ENCODE results near the gene MATN3.
A peak's percentile ranks its signal among the peaks of the same experiment; 100 is the strongest.

Gene MATN3

DNA sequence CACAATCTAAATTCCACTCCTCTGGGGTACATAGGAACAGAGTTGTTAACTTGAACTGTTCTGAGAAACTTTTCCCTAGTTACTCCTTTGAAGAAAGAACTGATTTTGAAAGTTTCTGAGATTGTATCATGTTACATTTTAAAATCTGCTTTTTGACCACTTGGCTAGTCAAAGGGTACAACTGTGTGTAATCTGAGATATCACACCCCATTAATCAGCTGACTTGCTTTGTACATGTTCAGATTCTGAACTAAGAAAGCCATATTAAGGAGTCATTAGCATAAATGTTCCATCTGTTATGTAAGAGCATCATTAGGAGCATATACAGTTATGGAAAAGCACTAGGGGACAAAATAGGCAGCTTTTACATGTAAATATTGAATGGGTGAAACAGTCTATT, 18.7 kb downstream of the MATN3 start:
- DNase-seq: no peak

DNA sequence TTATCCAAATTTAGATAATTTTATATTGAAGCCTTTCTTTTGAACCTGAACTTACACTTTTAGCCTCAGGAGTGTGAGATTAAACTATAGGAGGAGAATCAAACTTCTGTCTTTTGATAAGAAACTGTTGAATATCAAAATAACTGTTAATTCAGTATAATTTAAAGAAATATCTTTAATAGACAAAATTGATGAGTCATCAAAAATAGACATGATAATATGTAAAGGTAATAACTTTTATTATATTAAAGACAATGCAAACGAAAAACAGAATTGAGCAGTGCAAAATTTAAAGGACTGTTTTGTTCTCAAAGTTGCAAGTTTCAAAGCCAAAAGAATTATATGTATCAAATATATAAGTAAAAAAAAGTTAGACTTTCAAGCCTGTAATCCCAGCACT, 20.6 kb downstream of the MATN3 start:
- no peak for DNase-seq

- no peak for DNase-seq
Observed at GRCh38 chr2:19990416-19990728, 22.1 kb downstream of the MATN3 start.

GRCh38 chr2:19989667-19990415, 22.6 kb downstream of the MATN3 start, which contains the start of gene WDR35:
TSS of gene WDR35 (minus strand) at chr2:19990105. CDS start at chr2:19990015, 90 bp downstream.
- DNase-seq: peak; percentile 97

DNA sequence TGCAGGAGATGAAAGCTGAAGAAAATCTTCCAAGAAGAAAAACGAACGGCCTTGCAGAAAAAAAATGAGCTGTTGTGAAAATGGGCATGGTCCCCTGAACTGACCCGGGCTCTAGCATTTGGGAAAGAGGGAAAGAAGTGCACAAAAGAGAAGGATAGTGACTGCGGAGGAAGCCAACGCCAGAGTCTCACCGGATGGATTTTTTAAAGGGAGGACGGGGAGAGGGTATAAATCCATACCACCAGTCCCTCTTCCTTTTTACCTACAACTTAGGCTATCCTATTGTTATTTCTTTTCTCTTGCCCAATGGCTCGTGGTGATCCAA, 23.2 kb downstream of the MATN3 start:
- DNase-seq: no peak

DNA sequence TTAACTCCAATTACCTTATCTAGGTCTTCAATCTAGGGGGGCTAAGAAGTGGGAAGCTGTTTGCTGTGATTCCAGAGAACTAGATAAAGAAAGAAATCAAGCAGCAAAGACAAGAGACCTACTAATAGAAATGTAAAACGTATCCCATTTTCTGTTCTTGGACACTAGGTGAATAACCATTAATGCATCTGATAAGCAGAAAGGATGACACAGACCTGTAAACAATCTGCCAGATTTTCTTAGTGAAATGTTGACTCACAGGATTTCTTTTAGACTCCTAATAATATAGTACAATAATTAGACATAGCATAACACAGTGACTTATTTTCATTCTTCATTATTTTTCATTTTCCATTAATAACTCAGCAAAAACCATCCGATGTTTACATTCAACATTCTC, 23.9 kb downstream of the MATN3 start:
- no peak for DNase-seq

GRCh38 chr2:19987936-19988335, 24.5 kb downstream of the MATN3 start:
- no peak for DNase-seq

DNA sequence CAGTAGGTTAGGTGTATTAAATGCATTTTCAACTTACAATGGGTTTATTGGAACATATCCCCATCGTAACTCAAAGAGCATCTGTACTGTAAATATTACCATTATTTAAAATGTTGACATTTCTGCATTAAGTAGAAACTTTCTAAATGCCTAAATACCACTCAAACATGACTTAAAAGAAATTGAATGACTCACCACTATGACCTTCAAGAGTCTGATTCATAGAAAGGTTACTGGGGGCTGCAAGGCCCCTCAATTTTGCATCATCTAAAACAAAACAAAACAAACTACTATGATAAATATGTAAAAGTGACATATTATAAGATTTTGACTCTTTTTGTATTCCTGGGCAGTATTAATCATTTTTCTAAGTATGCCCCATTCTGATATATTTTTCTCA, 30.2 kb downstream of the MATN3 start:
- DNase-seq: no peak

- DNase-seq: no peak
Observed at GRCh38 chr2:19979932-19980331, 32.5 kb downstream of the MATN3 start.

GRCh38 chr2:19973466-19973865, 39.0 kb downstream of the MATN3 start:
- no peak for DNase-seq

- no peak for DNase-seq
Observed at GRCh38 chr2:19971691-19972090, 40.8 kb downstream of the MATN3 start.

DNA sequence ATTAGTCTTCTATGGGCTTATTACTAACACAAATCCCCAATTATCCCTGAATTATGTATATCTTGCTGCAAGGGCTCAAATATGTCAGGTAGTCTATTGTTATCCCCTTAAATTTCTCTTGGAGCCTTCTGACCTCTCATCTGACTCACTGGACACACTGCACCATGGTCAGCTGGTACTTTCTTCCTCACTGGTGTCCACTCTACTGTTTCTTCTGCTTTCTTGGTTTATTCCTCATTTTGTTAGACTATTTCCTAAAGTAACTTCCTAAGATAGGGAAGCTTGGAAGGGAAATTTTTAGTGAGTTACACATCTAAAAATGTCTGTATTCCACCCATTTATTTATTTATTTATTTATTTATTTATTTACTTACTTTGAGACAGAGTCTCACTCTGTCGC, 49.1 kb downstream of the MATN3 start:
- no peak for DNase-seq

DNA sequence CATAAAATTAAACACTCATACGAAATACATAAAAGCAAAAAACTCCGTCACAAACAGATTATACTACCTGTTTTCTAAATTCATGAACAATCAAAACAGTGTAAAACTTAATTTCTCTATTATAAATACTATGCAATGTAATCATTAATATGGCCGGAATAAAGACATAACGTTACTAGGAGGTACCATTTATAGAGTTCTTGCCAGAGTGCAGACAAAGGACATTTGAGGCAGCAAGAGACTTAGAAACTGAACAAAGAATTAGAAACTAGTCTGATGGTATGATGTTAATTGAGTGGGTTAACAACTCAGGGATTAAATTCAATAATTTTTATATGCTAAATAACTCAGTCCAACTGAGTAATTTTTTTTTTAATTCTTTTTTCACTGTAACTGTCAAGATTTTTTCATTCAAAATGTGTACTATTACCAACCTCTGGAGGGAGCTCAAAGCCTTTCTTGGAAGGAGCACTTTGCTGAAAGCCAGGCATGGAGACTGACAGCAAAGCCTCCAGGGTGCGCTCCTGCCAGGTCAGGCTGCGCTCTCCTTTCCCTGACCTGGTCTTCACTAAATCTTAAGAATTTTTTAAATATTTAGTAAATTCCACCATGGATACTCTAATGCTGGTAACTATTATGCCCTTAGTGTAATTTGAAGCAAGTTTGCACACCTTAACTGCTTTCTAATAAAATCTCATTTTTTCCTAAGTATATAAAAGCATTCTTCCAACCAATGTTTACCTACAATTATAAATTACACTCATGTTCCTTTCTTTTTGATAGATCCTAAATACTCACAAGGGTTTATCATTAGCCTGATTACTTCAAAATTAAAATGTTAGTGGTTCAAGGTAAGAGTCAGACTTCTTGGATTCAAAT, 56.7 kb downstream of the MATN3 start:
- peak; percentile 43 for DNase-seq

GRCh38 chr2:19949071-19949470, 63.4 kb downstream of the MATN3 start:
- no peak for DNase-seq

GRCh38 chr2:19947184-19947940, 65.1 kb downstream of the MATN3 start:
- DNase-seq: no peak

DNA sequence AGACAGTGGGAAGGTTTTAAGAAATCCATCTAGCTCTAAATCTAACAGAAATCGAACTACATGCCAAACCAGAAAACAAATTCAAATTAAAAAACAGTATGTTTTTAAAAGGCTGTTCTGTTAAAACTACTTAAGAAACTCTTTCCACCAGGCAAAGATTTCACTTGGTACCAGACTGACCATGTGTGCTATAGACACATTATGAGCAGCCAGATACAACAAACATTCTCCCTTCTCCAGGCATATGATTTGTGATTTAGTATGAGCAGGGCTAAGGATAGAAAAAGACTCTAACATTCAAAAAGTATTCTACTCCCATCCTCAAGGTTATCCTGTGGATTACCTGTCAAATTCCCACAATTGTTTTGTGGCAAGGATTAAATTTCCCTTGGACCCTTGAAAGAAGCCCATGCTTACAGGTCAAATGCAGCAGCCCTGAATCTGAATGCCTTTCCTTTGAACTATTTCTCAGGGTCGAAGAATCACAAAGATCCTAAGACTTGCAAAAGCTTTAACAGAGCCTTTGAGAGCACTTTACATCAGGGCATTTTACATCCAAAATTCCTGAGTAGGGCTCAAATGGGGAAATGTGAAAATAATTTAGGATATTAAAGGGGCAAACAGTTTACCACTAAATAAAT, 68.1 kb downstream of the MATN3 start:
- DNase-seq: no peak

DNA sequence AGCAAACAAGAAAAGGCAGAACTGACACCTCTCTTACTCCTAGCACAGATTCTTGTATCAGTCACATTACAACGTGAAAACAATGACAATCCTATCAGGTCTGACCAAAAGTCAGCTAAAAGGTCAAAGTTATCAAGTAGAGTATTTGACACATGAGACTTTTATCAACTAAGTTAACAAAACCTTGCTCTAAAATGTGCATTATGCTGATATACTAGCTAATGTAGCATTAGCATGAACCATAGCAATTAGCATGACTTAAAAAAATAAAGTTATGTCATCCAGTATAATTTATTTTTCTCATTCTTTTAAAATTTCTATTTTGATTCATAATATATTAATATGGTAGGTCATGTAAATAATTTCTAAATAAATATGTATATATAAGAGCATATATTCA, 69.3 kb downstream of the MATN3 start:
- DNase-seq: no peak

DNA sequence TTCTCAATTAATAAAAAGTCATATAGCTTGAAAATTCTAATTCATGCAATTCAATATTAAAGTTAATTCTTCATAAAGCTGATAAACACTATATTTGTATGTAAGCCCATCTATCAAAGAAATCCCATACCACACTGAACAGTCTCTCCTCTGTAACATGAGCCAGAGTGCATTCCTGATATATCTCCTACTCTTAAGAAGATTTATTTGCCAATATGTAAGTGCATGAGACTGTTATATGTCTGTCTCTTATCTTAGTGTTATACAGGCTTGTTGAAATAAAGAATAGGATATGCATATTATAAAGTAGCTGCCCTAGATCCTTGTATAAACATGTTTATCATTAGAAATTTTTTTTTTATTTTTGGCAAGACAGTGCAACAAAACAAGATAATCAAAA, 70.3 kb downstream of the MATN3 start:
- no peak for DNase-seq

Measured in stimulated activated CD8-positive, alpha-beta memory T cell treated with anti-CD3 and anti-CD28 coated beads, Interleukin-4, amount 100 ng/mL, for 48 hours (primary cell).